Mesendoderm (in vitro differentiated cells): Measurements from ENCODE around the gene GNRHR.
A peak's percentile ranks its signal among the peaks of the same experiment; 100 is the strongest.

ENCODE experiments used
- DNase-seq: peaks from one replicate; pipeline ENCODE4 v3.0.0; 2013
- H2AK5ac ChIP-seq: 2 replicates; pipeline ENCODE4 v1.6.1; 2013; ENCODE audit warnings: low read length, inconsistent platforms
- H2BK120ac ChIP-seq: 2 replicates; pipeline ENCODE4 v1.6.1; 2013; ENCODE audit warnings: low read depth, mild to moderate bottlenecking, low read length, moderate library complexity, mixed read lengths
- H2BK15ac ChIP-seq: replicated peaks from 2 replicates; pipeline ENCODE4 v1.6.1; 2013; ENCODE audit warnings: low read depth, mild to moderate bottlenecking, moderate library complexity
- H2BK5ac ChIP-seq: 2 replicates; pipeline ENCODE4 v1.6.1; 2013; ENCODE audit warnings: low read length, inconsistent platforms
- H3K18ac ChIP-seq: 2 replicates; pipeline ENCODE4 v1.6.1; 2013; ENCODE audit warnings: mild to moderate bottlenecking, low read length, mixed read lengths
- H3K23ac ChIP-seq: one replicate; pipeline ENCODE4 v1.6.1; 2013; ENCODE audit warnings: low read length
- H3K27ac ChIP-seq: 2 replicates; pipeline ENCODE4 v1.5.1; 2013; ENCODE audit warnings: low read depth, mild to moderate bottlenecking, inconsistent platforms, low read length, moderate library complexity
- H3K27me3 ChIP-seq: 2 replicates; pipeline ENCODE4 v1.6.1; 2013; ENCODE audit warnings: low read length, control low read depth, mild to moderate bottlenecking, inconsistent platforms; ENCODE audit not compliant: insufficient read depth, poor library complexity
- H3K36me3 ChIP-seq: 2 replicates; pipeline ENCODE4 v1.6.1; 2013; ENCODE audit warnings: low read length, inconsistent platforms; ENCODE audit not compliant: control insufficient read depth, insufficient read depth
- H3K4ac ChIP-seq: one replicate; pipeline ENCODE4 v1.6.1; 2013; ENCODE audit warnings: low read depth, mild to moderate bottlenecking, low read length, moderate library complexity
- H3K4me1 ChIP-seq: 2 replicates; pipeline ENCODE4 v1.6.1; 2013; ENCODE audit warnings: low read depth, low read length, inconsistent platforms; ENCODE audit not compliant: control insufficient read depth
- H3K4me2 ChIP-seq: 2 replicates; pipeline ENCODE4 v1.6.1; 2013; ENCODE audit warnings: low read length
- H3K4me3 ChIP-seq: 2 replicates; pipeline ENCODE4 v1.5.1; 2013; ENCODE audit warnings: mild to moderate bottlenecking, low read length
- H3K56ac ChIP-seq: one replicate; pipeline ENCODE4 v1.6.1; 2013; ENCODE audit warnings: low read length
- H3K79me1 ChIP-seq: 2 replicates; pipeline ENCODE4 v1.6.1; 2013; ENCODE audit warnings: low read length, inconsistent platforms
- H3K79me2 ChIP-seq: 2 replicates; pipeline ENCODE4 v1.6.1; 2013; ENCODE audit warnings: mild to moderate bottlenecking, low read length; ENCODE audit not compliant: control insufficient read depth, insufficient read depth
- H3K9ac ChIP-seq: 2 replicates; pipeline ENCODE4 v1.6.1; 2013; ENCODE audit warnings: low read length, inconsistent platforms
- H4K5ac ChIP-seq: one replicate; pipeline ENCODE4 v1.6.1; 2013; ENCODE audit warnings: low read length
- H4K8ac ChIP-seq: one replicate; pipeline ENCODE4 v1.6.1; 2013; ENCODE audit warnings: low read depth, mild to moderate bottlenecking, control low read depth, low read length, moderate library complexity
- WGBS: extraction: QIAGEN DNeasy Blood & Tissue Kit; methylation state at CpG from one replicate; pipeline ENCODE4 v1.1.7; 2013; ENCODE audit warnings: low lambda C conversion rate, missing lambda C conversion rate; ENCODE audit not compliant: insufficient coverage; ENCODE audit errors: extremely low coverage; 5-methylcytosine and 5-hydroxymethylcytosine counted together

Gene GNRHR

GRCh38 chr4:67700116-67700737 is 54.0 kb downstream of the GNRHR start:
- Histone ChIP-seq H3K79me1 (peaks cover 7% of the 10 kb centered on the region), H3K79me2 (peaks cover 25% of the 10 kb centered on the region), H3K23ac (no peak overlapping the region), H2AK5ac (no peak overlapping the region), H2BK120ac (no peak overlapping the region), H3K4me3 (peak overlapping the region; percentile 84), H3K56ac (peak overlapping the region; percentile 89), H4K5ac (no peak overlapping the region), H3K9ac (peak overlapping the region; percentile 87), H2BK15ac (no peak overlapping the region), H3K4ac (no peak overlapping the region), H3K36me3 (no peaks in the 10 kb centered on the region), H4K8ac (no peak overlapping the region), H3K27me3 (no peaks in the 10 kb centered on the region), H2BK5ac (no peak overlapping the region), H3K18ac (no peak overlapping the region), H3K4me1 (no peaks in the 10 kb centered on the region), H3K4me2 (peak overlapping the region; percentile 44), H3K27ac (peak overlapping the region; percentile 78)
- WGBS: no CpG with 5 or more reads among the region's 11 CpGs
- DNase-seq: no peak

- H3K27ac ChIP-seq: no peak overlapping the region
Observed at GRCh38 chr4:67699603-67700002, 54.6 kb downstream of the GNRHR start.

GRCh38 chr4:67697860-67698687 is 56.1 kb downstream of the GNRHR start:
- Histone ChIP-seq H3K36me3 (no peaks in the 10 kb centered on the region), H3K18ac (no peak overlapping the region), H3K4me3 (no peak overlapping the region), H2BK5ac (no peak overlapping the region), H3K9ac (no peak overlapping the region), H3K4ac (no peak overlapping the region), H3K27ac (no peak overlapping the region), H2BK120ac (no peak overlapping the region), H3K56ac (no peak overlapping the region), H4K5ac (no peak overlapping the region), H3K4me1 (no peaks in the 10 kb centered on the region), H2AK5ac (no peak overlapping the region), H2BK15ac (no peak overlapping the region), H3K27me3 (no peaks in the 10 kb centered on the region), H3K79me2 (peaks cover 25% of the 10 kb centered on the region), H4K8ac (no peak overlapping the region), H3K79me1 (peaks cover 5% of the 10 kb centered on the region), H3K4me2 (no peak overlapping the region), H3K23ac (no peak overlapping the region)
- no peak for DNase-seq
- WGBS: no CpG with 5 or more reads among the region's 7 CpGs

More at GRCh38 chr4:67699603-67700002, 54.6 kb downstream of the GNRHR start:
- peaks cover 7% of the 10 kb centered on the region for H3K79me1 ChIP-seq
- no peak overlapping the region for H2BK15ac ChIP-seq
- no peak overlapping the region for H2BK5ac ChIP-seq
- no peaks in the 10 kb centered on the region for H3K36me3 ChIP-seq
- peak overlapping the region; percentile 47 for H3K4me2 ChIP-seq
- H3K4me3 ChIP-seq: no peak overlapping the region
- no peaks in the 10 kb centered on the region for H3K4me1 ChIP-seq
- H3K4ac ChIP-seq: no peak overlapping the region
- WGBS: no CpG with 5 or more reads among the region's 18 CpGs
- H4K8ac ChIP-seq: no peak overlapping the region
- no peaks in the 10 kb centered on the region for H3K27me3 ChIP-seq
- peaks cover 25% of the 10 kb centered on the region for H3K79me2 ChIP-seq
- no peak overlapping the region for H3K18ac ChIP-seq
- peak overlapping the region; percentile 52 for H3K9ac ChIP-seq
- H2BK120ac ChIP-seq: no peak overlapping the region
- no peak overlapping the region for H3K23ac ChIP-seq
- no peak overlapping the region for H4K5ac ChIP-seq
- peak overlapping the region; percentile 73 for H3K56ac ChIP-seq
- H2AK5ac ChIP-seq: no peak overlapping the region
- DNase-seq: no peak

- H3K27ac ChIP-seq: no peak overlapping the region
- H2BK15ac ChIP-seq: no peak overlapping the region
- H4K8ac ChIP-seq: no peak overlapping the region
- H2BK5ac ChIP-seq: no peak overlapping the region
- H3K4me1 ChIP-seq: no peaks in the 10 kb centered on the region
- H3K79me1 ChIP-seq: peaks cover 5% of the 10 kb centered on the region
- no peak overlapping the region for H3K56ac ChIP-seq
- no peaks in the 10 kb centered on the region for H3K27me3 ChIP-seq
- H3K4ac ChIP-seq: no peak overlapping the region
- H4K5ac ChIP-seq: no peak overlapping the region
- WGBS: no CpG with 5 or more reads among the region's 2 CpGs
- no peak overlapping the region for H3K4me2 ChIP-seq
- no peak overlapping the region for H3K18ac ChIP-seq
- no peak overlapping the region for H2BK120ac ChIP-seq
- no peak overlapping the region for H3K23ac ChIP-seq
- H3K4me3 ChIP-seq: no peak overlapping the region
- H2AK5ac ChIP-seq: no peak overlapping the region
- no peak overlapping the region for H3K9ac ChIP-seq
- no peak for DNase-seq
- peaks cover 25% of the 10 kb centered on the region for H3K79me2 ChIP-seq
- no peaks in the 10 kb centered on the region for H3K36me3 ChIP-seq
Observed at GRCh38 chr4:67696061-67696460, 58.1 kb downstream of the GNRHR start.

- H3K27ac ChIP-seq: no peak overlapping the region
- DNase-seq: no peak
- H3K9ac ChIP-seq: no peak overlapping the region
- no peak overlapping the region for H3K23ac ChIP-seq
- WGBS: no CpG with 5 or more reads among the region's 3 CpGs
- no peak overlapping the region for H2BK5ac ChIP-seq
- no peak overlapping the region for H2BK120ac ChIP-seq
- no peak overlapping the region for H3K4ac ChIP-seq
- H2AK5ac ChIP-seq: no peak overlapping the region
- no peak overlapping the region for H3K4me2 ChIP-seq
- H3K79me2 ChIP-seq: peaks cover 17% of the 10 kb centered on the region
- H3K79me1 ChIP-seq: peaks cover 5% of the 10 kb centered on the region
- no peaks in the 10 kb centered on the region for H3K27me3 ChIP-seq
- H2BK15ac ChIP-seq: no peak overlapping the region
- no peak overlapping the region for H3K4me3 ChIP-seq
- no peak overlapping the region for H4K8ac ChIP-seq
- no peak overlapping the region for H3K56ac ChIP-seq
- H3K36me3 ChIP-seq: no peaks in the 10 kb centered on the region
- H3K18ac ChIP-seq: no peak overlapping the region
- no peak overlapping the region for H4K5ac ChIP-seq
- H3K4me1 ChIP-seq: no peaks in the 10 kb centered on the region
Observed at GRCh38 chr4:67694662-67695061, 59.5 kb downstream of the GNRHR start.
